GM21528 (cell line): Measurements from ENCODE around the gene SMARCC1.

Experiments used
- ATAC-seq: cut with Tn5 transposase; IDR thresholded peaks from one replicate; pipeline ENCODE4 v1.9.1; 2021; ENCODE audit warnings: mild to moderate bottlenecking, moderate library complexity; ENCODE audit not compliant: unreplicated experiment, low FRiP score

SMARCC1 gene

DNA sequence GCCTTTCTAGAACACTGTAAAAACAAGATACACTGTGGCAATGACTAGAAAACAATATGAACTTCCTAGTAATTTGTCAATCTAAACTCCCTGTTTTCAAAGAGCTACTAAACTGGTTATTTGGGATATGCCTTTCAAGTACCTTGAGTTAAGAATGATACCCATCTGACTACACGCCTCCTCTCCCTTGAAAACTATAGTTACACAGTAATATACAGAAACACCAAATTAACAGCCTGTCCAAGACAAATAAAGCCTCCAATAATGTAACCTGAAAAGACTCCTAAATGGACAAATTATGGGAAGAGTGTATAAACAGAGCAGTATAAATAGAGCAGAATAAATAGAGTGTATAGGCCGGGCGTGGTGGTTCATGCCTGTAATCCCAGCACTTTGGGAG is 70.1 kb downstream of the SMARCC1 start:
- ATAC-seq = no peak

DNA sequence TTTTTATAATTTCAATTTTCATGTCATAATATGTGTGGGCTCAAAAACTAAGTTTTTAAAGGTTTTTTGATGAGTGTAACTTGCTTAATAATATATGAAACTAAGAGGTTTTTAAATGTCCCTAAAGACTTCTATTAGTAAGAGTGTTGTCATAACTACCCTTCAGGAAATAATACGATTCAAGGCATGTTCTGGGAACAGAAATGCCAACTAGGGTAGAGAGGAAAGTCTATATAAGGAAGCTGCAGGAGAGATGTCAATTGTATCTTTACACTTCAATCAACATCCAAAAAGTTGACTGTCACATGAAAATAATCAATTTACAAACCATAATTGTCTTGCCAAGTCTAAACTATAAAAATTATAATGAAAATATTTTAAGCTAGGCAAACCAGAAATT is 76.3 kb downstream of the SMARCC1 start:
- ATAC-seq = no peak

DNA sequence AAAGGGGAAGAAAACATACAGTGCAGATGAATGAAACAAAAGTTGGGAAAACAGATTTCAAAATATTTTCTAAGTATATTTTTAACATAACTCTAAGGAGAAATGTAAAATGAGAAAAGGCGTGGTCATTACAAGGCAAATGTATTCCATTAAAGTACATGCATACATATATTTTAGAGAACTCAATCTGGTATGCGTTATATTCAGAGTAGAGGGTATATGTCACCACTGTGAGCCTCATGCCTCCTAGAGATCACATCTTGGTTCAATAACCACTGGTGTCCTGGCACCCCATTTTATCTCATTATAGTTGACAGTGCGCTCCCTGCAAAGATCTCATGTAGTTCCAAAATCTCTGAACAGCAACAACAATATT is 77.5 kb downstream of the SMARCC1 start:
- ATAC-seq = no peak

DNA sequence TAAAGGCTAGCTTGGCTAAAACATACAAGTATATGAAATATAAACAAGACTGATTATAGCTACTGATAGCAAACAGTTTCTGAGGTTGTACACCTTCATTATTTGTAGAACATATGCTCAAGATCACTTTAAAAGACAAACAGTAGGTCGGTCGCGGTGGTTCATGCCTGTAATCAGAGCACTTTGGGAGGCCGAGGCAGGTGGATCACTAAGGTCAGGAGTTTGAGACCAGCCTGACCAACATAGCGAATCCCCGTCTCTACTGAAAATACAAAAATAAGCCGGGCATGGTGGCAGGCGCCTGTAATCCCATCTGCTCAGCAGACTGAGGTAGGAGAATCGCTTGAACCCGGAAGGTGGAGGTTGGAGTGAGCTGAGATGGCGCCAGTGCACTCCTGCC is 80.3 kb downstream of the SMARCC1 start:
- no peak for ATAC-seq

DNA sequence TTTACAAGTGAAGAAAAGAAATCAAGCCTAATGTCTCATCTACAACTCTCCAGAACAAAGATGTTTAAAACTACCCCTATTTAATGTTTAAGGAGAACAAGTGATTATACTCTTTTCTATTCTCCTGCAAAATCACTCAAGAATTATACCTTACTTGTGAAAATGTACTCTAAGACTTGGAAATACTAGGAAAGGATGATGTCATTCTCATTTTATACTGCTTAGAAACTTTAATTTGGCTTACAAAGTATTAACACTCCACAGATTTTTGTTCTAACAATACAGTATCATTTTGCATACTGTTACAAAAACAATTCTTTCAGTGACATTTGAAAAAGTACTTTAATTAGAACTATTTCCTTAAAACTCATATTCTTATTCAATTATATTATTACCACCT is 89.5 kb downstream of the SMARCC1 start:
- ATAC-seq = no peak

DNA sequence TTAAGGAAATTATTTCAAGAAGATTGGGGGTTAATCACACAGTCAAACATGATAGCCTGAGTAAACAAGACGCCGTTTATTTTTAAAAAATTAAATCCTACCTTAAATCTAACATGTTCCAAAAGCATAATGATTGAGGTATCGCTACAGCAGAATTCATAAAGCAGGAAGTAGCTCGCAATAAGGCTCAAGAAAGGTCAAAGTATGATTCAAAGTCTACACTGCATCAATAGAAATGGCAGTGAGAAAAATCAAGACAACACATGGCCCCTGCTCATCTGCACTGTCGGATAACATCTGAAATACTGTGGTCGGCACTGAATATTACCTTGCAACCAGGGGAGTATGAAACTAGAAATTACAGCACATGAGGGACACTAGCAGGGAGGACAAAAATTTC is 93.2 kb downstream of the SMARCC1 start:
- ATAC-seq = no peak

DNA sequence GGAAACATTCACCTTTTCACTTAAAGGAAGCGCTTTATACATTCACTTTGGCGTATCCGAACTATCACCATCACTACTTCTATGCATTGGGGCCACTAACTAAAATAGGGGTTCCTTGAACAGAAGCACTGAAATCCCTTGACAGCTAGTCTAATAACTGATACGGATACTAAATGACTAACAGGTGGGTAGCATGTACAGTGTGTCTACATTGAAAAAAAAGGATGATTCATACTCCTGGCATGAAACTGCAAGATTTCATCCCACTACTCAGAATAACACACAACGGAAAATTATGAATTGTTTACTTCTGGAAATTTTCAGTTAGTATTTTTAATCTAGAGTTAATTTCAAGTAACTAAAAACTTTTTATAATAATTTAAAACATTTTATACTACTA is 96.7 kb downstream of the SMARCC1 start:
- no peak for ATAC-seq

DNA sequence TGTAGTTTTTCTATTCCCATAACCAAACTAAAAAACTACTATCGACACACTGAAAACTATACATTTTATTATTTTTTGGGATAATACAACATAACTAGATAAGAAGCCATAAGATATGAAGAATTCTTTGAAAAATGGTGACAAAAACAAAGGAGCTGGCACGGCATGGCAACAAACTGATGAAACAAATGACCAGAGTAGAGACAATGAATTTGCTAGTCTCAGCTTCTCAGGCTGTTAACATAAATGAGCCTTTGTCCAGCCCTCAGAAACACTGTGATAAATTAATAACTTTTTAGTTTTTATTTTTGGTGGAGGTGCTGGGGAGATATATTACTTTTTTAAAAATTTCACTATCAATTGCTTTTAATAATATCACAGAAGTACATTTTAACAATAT is 100.7 kb downstream of the SMARCC1 start:
- no peak for ATAC-seq

DNA sequence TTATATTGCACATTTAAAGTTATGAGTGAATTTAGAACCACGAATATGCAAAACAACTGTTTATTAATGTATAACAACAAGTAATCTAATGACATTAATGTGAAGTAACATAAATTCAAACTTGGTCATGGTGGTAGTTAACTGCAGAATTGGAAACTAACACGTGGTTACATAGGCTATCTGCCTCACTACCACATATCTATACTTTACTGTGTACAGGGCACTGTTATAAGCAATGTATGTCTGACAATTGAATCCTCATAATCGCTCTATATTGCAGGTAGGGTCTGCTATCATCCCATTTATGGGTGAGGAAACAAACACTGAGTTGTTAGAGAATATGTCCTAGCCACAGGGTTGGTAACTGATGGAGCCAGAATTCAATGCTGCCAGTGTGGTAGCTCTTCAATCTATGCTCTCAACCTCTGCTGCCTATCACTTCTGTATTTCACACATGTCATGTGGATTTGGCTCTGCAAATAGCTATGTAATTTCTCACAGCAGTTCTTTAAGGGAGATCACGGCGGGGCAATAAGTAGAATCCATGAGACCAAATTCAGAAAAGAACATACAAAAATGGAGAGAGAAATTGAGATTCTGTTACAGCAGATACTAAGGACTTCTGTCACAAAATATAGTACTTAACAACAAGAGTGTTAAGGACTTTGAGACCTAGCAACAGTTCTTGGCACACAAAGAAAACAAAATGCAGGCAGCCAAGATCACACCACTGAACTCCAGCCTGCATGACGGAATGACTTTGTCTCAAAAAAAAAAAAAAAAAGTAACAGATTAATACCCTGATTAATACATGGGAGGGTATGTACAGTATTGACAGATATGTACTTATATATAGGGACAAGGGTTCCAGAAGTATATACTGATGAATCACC is 103.0 kb downstream of the SMARCC1 start:
- ATAC-seq = no peak

DNA sequence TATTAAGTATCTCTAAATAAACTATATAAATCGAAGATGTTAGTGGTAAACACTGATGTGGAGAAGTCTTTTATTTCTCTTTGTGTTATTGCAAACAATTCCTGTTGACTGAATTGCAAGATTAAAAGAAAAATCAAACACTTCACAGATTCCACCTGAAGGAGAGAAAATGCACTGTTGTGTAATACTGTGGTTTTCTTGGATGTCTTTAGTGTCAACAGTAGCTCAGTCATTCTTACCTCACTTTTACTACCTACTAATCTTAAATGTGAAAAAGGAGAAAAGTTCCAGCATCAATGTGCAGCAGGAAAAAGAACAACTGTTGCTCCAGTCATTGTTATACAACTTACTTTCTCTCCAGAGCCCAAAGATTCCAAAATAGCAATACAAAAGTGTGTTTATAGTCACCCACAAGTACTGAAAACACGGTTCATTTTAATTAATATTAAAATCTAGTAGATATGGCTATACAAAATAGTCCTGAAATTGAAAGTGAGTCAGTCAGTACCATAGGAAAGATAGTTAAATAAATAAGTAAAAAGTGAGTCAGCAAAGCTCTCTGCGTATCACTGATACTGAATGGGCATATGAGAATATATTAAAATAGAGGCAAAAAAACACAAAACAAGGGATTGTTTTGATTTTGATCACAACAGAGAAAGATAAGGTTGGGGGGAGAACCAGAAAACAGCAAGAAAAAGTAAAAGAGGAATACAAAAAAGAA is 112.5 kb downstream of the SMARCC1 start:
- ATAC-seq = no peak

DNA sequence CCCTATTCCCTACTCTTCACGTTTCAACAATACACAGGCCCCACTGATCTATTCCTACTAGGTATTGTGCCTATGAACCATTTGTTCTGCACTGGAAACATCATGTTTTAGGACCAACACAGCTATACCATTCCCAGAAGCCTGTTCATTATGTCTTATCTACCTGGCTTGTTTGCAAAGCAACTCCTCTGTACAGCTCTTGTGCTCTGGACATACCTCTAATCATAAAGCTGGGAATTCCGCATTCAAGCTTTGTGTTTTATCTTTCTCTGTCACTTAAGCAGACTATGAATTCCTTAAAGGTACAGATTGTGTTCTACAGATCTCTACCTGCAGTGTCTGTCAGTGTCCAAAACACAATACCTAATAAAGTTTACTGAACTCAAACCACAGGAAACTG is 115.6 kb downstream of the SMARCC1 start:
- ATAC-seq = no peak

DNA sequence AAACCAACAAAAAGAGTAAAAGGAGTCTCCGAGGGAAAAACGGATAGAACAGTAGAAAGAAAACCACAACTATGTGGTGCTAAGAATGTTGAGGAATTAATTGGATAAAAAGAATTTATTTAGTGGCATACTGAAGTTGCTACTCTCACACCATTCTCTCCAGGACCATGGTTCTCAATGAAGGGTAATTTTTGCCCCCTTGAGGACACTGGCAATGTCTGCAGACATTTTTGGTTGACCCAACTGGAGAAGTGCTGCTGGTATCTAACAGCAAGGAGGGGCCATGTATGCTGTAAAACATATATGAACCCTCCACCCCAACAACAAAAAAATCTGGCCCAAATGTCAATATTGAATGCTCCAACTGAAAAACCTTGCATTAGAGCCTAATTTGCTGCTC is 117.2 kb downstream of the SMARCC1 start:
- no peak for ATAC-seq

DNA sequence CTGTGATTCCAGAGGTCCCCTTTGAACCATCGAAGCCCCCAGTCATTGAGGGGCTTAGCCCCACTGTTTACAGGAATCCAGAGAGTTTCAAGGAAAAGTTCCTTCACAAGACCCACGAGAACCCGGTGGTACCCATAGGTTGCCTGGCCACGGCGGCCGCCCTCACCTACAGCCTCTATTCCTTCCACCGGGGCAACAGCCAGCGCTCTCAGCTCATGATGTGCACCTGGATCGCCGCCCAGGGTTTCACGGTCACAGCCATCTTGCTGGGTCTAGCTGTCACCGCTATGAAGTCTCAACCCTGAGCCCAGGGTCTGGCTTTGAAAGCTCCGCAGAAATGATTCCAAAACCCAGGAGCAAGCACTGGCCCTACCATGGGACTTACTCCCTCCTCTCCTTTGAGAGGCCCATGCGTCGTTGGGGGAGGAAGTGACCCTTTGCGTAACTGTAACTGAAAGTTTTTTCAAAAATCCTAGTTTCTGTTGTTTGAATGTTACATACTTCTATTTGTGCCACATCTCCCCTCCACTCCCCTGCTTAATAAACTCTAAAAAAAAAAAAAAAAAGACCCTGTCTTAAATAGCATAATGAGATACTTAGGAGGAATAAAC is 118.0 kb downstream of the SMARCC1 start:
- ATAC-seq = no peak

DNA sequence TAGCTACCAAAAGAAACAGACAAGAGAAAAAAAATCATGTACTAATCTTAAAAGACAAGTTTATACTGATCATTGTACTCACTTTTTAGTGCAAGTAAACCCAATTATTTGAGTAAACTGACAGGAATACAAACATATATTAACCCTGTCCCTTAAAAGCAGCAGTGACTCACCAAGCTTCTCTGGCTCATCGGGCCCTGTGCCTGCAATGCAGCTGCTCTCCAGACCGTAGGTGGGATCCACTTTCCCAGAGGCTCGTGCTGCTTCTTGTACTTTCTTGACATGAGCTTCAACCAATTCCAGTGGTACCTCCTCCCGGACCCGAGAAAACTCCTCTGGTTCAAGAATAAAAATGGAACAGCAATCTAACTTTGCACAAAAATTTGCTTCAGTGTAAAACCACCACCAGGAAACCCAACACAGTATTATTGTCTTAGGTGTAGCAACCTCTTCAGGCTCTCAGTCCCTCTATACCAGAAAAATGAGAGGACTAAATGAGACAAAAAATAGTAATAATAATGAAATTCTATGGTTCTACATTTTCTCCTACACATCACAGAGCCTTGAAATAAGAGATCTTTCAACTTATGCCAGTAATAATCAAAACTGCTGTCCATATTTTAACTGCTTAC is 120.5 kb downstream of the SMARCC1 start:
- no peak for ATAC-seq

DNA sequence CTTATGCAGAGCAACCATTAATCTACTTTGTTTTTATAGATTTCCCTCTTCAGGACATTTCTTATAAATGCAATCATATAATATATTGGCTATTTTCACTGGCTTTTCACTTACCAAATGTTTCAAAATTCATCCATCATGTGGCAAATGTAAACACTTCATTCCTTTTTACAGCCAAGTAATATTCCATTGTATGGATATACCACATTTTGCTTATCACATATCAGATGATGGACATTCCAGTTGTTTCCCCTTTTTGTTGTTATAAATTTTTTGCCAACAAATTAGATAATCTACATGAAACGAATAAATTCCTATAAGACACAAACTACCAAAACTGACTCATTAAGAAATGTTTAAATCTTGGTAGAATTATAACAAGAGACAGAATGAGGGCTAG is 123.2 kb downstream of the SMARCC1 start:
- ATAC-seq = no peak

DNA sequence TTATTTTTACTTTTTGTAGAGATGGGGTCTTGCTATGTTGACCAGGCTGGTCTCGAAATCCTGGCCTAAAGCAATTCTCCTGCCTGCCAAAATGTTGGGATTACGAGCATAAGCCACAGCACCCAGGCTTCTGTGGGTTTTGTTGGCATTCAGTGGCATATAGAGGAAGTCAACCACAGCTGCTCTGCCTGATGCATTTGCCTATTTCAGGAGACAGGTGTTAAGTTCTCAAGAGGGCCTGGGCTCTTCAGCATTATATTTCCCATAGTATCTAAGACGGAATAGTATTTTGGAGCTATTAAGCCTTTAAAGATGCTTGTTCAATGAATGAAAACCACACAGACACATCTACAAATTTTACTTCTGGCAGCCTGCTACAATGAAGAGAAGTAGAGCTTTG is 129.6 kb downstream of the SMARCC1 start:
- ATAC-seq = no peak

DNA sequence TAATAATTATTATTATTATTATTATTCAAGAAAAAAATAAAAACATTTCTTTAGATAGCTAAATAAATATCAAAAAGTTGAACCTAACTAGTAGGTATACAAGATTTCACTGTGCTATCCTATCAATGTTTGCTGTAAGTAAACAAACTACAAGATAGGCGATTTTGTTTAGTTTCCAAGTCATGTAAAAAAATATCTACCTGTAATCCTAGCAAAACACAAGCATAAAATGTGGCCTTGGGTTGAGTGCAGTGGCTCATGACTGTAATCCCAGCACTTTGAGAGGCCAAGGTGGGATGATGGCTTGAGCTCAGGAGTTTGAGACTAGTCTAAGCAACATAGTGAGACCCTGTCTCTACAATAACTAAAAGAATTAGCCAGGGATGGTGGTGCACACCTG is 131.4 kb downstream of the SMARCC1 start:
- ATAC-seq = no peak

DNA sequence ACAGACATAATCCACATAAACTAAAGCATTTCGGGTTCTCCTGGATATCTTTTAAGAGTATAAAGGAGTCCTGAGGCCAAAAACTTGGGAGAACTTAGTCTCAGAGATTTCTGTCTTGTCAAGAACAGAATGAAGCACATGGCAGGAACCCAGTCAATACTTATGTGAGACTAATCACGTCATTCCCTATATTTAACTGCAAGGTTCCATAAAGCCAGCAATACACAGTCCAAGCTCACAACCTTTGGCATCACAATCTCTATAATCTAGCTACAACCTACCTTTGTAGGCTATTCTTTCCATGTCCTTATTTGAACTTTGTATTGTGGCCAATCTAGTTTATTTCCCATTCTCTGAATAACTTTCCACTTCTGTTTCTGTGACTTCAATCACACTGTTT is 134.1 kb downstream of the SMARCC1 start:
- no peak for ATAC-seq

DNA sequence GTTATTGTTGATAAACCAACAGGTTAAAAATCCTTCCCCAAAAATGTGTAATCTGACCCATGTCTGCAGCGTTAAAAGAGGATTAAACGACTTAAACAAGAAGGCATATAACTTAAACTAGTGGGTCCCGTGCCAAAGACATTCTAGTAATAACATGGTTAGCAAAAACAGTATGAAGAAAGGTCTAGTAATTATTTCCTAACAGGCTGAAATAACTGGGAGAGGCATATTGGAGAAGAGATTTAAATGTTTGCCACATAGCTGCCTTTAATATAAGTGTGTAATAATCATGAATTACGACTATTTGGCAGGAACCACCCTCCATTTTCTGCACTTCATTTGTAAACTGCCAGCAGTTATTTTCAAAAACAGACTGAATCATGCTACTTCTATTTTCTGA is 135.3 kb downstream of the SMARCC1 start:
- ATAC-seq = no peak

DNA sequence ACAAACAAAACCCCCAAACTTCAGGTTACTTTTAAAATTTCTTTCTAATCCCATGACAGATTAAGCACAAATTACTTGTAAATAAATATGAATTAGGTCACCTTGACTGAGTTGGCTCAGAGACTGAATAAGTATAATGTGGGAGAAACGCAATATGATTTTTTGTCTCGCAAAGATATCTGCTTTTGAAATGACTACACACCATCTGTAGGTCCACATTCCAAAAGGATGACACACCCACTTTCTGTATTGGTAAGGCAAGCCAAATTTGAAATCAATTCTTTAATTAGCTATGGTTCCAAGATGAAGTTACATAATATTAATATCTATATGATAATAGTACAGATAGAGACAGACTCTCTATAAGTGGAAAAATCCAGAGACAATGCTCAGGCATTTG is 136.1 kb downstream of the SMARCC1 start:
- ATAC-seq = no peak

DNA sequence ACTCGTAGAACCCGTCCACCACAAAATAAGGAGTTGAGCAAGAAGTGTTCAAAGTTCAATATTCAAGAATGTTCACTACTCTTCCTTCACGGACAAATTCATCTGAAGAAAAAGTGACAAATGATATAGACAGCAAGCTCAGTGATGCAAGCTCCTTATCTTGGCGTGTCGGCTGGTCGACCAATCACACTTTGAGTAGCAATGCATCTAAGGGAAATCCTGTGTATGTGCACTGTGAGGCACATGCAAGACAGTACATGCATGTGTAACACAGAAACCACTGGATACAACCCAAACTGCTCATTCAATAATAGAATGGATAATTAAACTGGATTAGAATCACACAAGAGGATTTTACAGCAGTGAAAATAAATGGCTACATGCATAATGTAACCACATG is 138.6 kb downstream of the SMARCC1 start:
- ATAC-seq = no peak
